ENCODE data around the gene FIG4. TPM values are rescaled to one million over a fixed set of nuclear protein-coding genes. Genes with fewer than 3 reads are reported as not detected.
"Not testable (repeated sequence)": the region's sequence is repeated elsewhere in the genome, so short reads cannot be mapped to it uniquely, and the experiment has no call there.

The FIG4 gene
- total RNA-seq, 1 experiment from 2014 or later: 15.7 TPM

- H3K4me3 ChIP-seq (replicated peaks in 1 of 2; ENCODE audit: low read depth in 1 of 2, low read length in 2 of 2); ATAC-seq; intact Hi-C loops (cut with micrococcal nuclease); BruUV-seq (replicated peaks); H3K9me2 ChIP-seq (ENCODE audit: insufficient read depth); H3K4me1 ChIP-seq (ENCODE audit: control insufficient read depth in 1 of 2, insufficient read depth in 2 of 2, low read length in 2 of 2); H2AFZ ChIP-seq (ENCODE audit: low read depth, low read length, poor library complexity, severe bottlenecking); H3K79me2 ChIP-seq (ENCODE audit: insufficient read depth, low read length); H4K20me1 ChIP-seq (ENCODE audit: insufficient read depth); H3K36me3 ChIP-seq (ENCODE audit: control insufficient read depth in 1 of 2, insufficient read depth in 2 of 2, low read length in 2 of 2); H3K9me3 ChIP-seq (ENCODE audit: control insufficient read depth in 1 of 2, insufficient read depth in 1 of 2, low read depth in 1 of 2, low read length in 2 of 2); H3K9ac ChIP-seq (ENCODE audit: low read length); H3K27me3 ChIP-seq (ENCODE audit: insufficient read depth, low read length); POLR2A ChIA-PET; CTCF ChIA-PET; DNase-seq (ENCODE audit: low read depth, low spot score); H3K4me2 ChIP-seq (ENCODE audit: low read length); RAD21 ChIA-PET (ENCODE audit: low non-redundant PET in 1 of 2, low total read pairs in 2 of 2, uncharacterized antibody in 2 of 2, unreplicated experiment in 2 of 2); H3K27ac ChIP-seq (ENCODE audit: low read depth, low read length): not testable (repeated sequence)
Measured at GRCh38 chr6:109855476-109856040, 164.5 kb downstream of the FIG4 start.

GRCh38 chr6:109861946-109862345 is 170.8 kb downstream of the FIG4 start:
- ChIA-PET POLR2A (no interaction called here), CTCF (no interaction called here), RAD21 (ENCODE audit: low non-redundant PET in 1 of 2, low total read pairs in 2 of 2, uncharacterized antibody in 2 of 2, unreplicated experiment in 2 of 2) (no interaction called here)

More at GRCh38 chr6:109861946-109862345, 170.8 kb downstream of the FIG4 start:
- Histone ChIP-seq H3K36me3 (ENCODE audit: control insufficient read depth in 1 of 2, insufficient read depth in 2 of 2, low read length in 2 of 2) (no peaks in the 10 kb centered on the region), H3K27me3 (ENCODE audit: insufficient read depth, low read length) (no peaks in the 10 kb centered on the region), H3K4me2 (ENCODE audit: low read length) (no peak overlapping the region), H3K4me3 (replicated peaks in 1 of 2; ENCODE audit: low read depth in 1 of 2, low read length in 2 of 2) (no peak overlapping the region), H3K27ac (ENCODE audit: low read depth, low read length) (no peak overlapping the region), H2AFZ (ENCODE audit: low read depth, low read length, poor library complexity, severe bottlenecking) (no peak overlapping the region), H3K9me3 (ENCODE audit: control insufficient read depth in 1 of 2, insufficient read depth in 1 of 2, low read depth in 1 of 2, low read length in 2 of 2) (no peaks in the 10 kb centered on the region), H3K4me1 (ENCODE audit: control insufficient read depth in 1 of 2, insufficient read depth in 2 of 2, low read length in 2 of 2) (no peaks in the 10 kb centered on the region), H4K20me1 (ENCODE audit: insufficient read depth) (no peaks in the 10 kb centered on the region), H3K9me2 (ENCODE audit: insufficient read depth) (no peaks in the 10 kb centered on the region), H3K79me2 (ENCODE audit: insufficient read depth, low read length) (no peaks in the 10 kb centered on the region), H3K9ac (ENCODE audit: low read length) (no peak overlapping the region)
- ATAC-seq: no peak
- intact Hi-C loops (cut with micrococcal nuclease): no loop called here
- BruUV-seq (replicated peaks): no TSS peak
- TF ChIP-seq ZFX (IDR thresholded peaks at IDR 0.05): no peak
- no peak for TF ChIP-seq EGR1 (IDR thresholded peaks at IDR 0.05; ENCODE audit: low read depth)
- no peak for TF ChIP-seq TCF7L2 (IDR thresholded peaks at IDR 0.05; ENCODE audit: borderline replicate concordance, extremely low read depth, insufficient read depth, insufficient read length)
- no peak for TF ChIP-seq CBX3 (IDR thresholded peaks at IDR 0.05; ENCODE audit: low read depth)
- TF ChIP-seq ATF3 (IDR thresholded peaks at IDR 0.05): no peak
- no peak for TF ChIP-seq REST (IDR thresholded peaks at IDR 0.05; ENCODE audit: low read depth)
- TF ChIP-seq SRF (IDR thresholded peaks at IDR 0.05; ENCODE audit: low read depth): no peak
- no peak for TF ChIP-seq CTCF (IDR thresholded peaks at IDR 0.05 in 2 of 3, conservative IDR thresholded peaks at IDR 0.05 in 1 of 3; ENCODE audit: borderline replicate concordance in 1 of 3, insufficient read depth in 1 of 3, low read depth in 2 of 3, low read length in 2 of 3)
- no peak for TF ChIP-seq POLR2A (IDR thresholded peaks at IDR 0.05; ENCODE audit: borderline replicate concordance, extremely low read depth, insufficient read depth, insufficient read length)
- TF ChIP-seq ZBTB33 (IDR thresholded peaks at IDR 0.05; ENCODE audit: extremely low read depth, insufficient replicate concordance, low read length): no peak
- no peak for TF ChIP-seq ELF1 (IDR thresholded peaks at IDR 0.05; ENCODE audit: borderline replicate concordance, low read depth)
- no peak for TF ChIP-seq EZH2phosphoT487 (IDR thresholded peaks at IDR 0.05; ENCODE audit: borderline replicate concordance)
- no peak for TF ChIP-seq SIN3A (IDR thresholded peaks at IDR 0.05; ENCODE audit: low read depth)
- DNase-seq (ENCODE audit: low read depth, low spot score): no peak

All from HCT116 (cell line).